Endodermal cell (in vitro differentiated cells): ENCODE measurements around the gene ANXA10. TPM values are rescaled to one million over a fixed set of nuclear protein-coding genes. Genes with fewer than 3 reads are reported as not detected.
A peak's percentile ranks its signal among the peaks of the same experiment; 100 is the strongest.
"Not testable (repeated sequence)": the region's sequence is repeated elsewhere in the genome, so short reads cannot be mapped to it uniquely, and the experiment has no call there.

Experiments used
- DNase-seq: peaks from one replicate; pipeline ENCODE4 v3.0.0-alpha.2; 2017
- H3K27ac ChIP-seq: 2 replicates; pipeline ENCODE4 v1.5.1; 2013; ENCODE audit warnings: mild to moderate bottlenecking, low read depth, low read length, moderate library complexity
- H3K27me3 ChIP-seq: 2 replicates; pipeline ENCODE4 v1.6.1; 2013; ENCODE audit warnings: mild to moderate bottlenecking, low read length, moderate library complexity; ENCODE audit not compliant: insufficient read depth, control insufficient read depth, poor library complexity, severe bottlenecking
- H3K36me3 ChIP-seq: 2 replicates; pipeline ENCODE4 v1.7.0; 2013; ENCODE audit warnings: mild to moderate bottlenecking, low read length, moderate library complexity; ENCODE audit not compliant: control insufficient read depth, insufficient read depth
- H3K4me1 ChIP-seq: one replicate; pipeline ENCODE4 v1.7.0; 2013; ENCODE audit warnings: low read length; ENCODE audit not compliant: control insufficient read depth, insufficient read depth
- H3K4me3 ChIP-seq: 2 replicates; pipeline ENCODE4 v1.5.1; 2013; ENCODE audit warnings: mild to moderate bottlenecking, low read length, moderate library complexity
- H3K9ac ChIP-seq: 2 replicates; pipeline ENCODE4 v1.6.1; 2013; ENCODE audit warnings: mild to moderate bottlenecking, low read length, moderate library complexity; ENCODE audit not compliant: poor library complexity, severe bottlenecking; ENCODE audit errors: extremely low read depth
- H3K9me3 ChIP-seq: 2 replicates; pipeline ENCODE4 v1.6.1; 2013; ENCODE audit warnings: mild to moderate bottlenecking, low read length, moderate library complexity; ENCODE audit not compliant: control insufficient read depth
- H3K27ac Mint-ChIP-seq: 2 replicates; pipeline ENCODE4 v1.8.0; 2020; ENCODE audit warnings: mixed read lengths
- H3K27me3 Mint-ChIP-seq: 2 replicates; pipeline ENCODE4 v1.8.0; 2021; ENCODE audit warnings: mild to moderate bottlenecking, mixed read lengths; ENCODE audit not compliant: insufficient read depth
- H3K36me3 Mint-ChIP-seq: 2 replicates; pipeline ENCODE4 v1.8.0; 2020; ENCODE audit warnings: low read depth, mixed read lengths
- H3K4me1 Mint-ChIP-seq: 2 replicates; pipeline ENCODE4 v1.8.0; 2020; ENCODE audit warnings: mixed read lengths
- H3K4me3 Mint-ChIP-seq: 2 replicates; pipeline ENCODE4 v1.8.0; 2020; ENCODE audit warnings: mild to moderate bottlenecking, moderate library complexity, mixed read lengths
- H3K9me3 Mint-ChIP-seq: 2 replicates; pipeline ENCODE4 v1.8.0; 2020; ENCODE audit warnings: mild to moderate bottlenecking, mixed read lengths
- WGBS, 2 experiments: methylation state at CpG; one replicate each; pipeline versions ENCODE4 v1.1.5 to v1.1.7; 2013; ENCODE audit warnings: missing lambda C conversion rate in 2 of 2, mixed read lengths in 1 of 2; ENCODE audit not compliant: insufficient coverage in 1 of 2, insufficient read length in 1 of 2; 5-methylcytosine and 5-hydroxymethylcytosine counted together
- total RNA-seq, 2 donors: library from RNA; stranded (reverse); fragmentation: NEBNext Ultra II Directional in 1 of 2; extraction: Animal tissue kit (Norgen Biotek cat#: 25700) in 1 of 2; gene quantifications; 2 replicates in 1 of 2; 3 replicates in 1 of 2; pipeline ENCODE4 v1.2.1, GENCODE V29; 2021
- TF ChIP-seq, protein P1 (sequence below): fragments of 200-600 bp; sonication (generic); conservative IDR thresholded peaks from 2 replicates; pipeline ENCODE4 v1.5.0; 2021; ENCODE audit warnings: antibody characterized with exemption, mild to moderate bottlenecking

Gene ANXA10
- total RNA-seq, 2 donors from 2014 or later, result not detected

DNA sequence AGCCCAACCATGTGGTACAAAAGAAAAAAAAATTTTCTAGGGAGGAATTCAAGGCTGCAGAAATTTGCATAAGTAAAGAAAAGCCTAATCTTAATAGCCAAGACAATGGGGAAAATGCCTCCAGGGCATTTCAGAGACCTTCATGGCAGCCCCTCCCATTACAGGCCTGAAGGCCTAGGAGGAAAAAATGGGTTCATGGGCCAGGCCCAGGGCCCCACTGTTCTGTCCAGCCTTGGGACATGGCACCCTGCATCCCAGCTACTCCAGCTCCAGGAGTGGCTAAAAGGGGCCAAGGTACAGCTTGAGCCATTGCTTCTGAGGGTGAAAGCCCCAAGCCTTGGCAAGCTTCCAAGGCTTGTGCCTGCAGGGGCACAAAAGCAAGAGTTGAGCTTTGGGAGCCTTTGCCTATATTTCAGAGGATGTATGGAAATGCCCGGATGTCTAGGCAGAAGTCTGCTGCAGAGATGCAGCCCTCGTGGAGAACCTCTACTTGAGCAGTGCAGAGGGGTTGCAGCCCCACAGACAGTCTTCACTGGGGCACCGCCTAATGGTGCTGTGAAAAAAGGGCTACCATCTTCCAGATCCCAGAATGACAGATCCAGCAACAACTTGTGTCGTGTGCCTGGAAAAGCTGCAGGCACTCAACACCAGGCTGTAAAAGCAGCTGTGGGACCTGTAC lies 111.0 kb downstream of the ANXA10 start:
- Mint-ChIP-seq H3K27ac (no peak overlapping the region), H3K9me3 (peaks cover 54% of the 10 kb centered on the region), H3K36me3 (peaks cover 2% of the 10 kb centered on the region), H3K4me1 (no peaks in the 10 kb centered on the region), H3K27me3 (no peaks in the 10 kb centered on the region), H3K4me3 (no peak overlapping the region)
- H3K4me3 ChIP-seq, result peak overlapping the region; percentile 57
- H3K9me3 ChIP-seq, result peaks cover 28% of the 10 kb centered on the region
- H3K4me1 ChIP-seq, result no peaks in the 10 kb centered on the region
- 88 to 90% methylated on average over 2 to 4 of the region's 4 CpGs for WGBS, 2 experiments
- H3K27ac ChIP-seq, result no peak overlapping the region
- no peak for DNase-seq
- TF ChIP-seq, protein P1, sequence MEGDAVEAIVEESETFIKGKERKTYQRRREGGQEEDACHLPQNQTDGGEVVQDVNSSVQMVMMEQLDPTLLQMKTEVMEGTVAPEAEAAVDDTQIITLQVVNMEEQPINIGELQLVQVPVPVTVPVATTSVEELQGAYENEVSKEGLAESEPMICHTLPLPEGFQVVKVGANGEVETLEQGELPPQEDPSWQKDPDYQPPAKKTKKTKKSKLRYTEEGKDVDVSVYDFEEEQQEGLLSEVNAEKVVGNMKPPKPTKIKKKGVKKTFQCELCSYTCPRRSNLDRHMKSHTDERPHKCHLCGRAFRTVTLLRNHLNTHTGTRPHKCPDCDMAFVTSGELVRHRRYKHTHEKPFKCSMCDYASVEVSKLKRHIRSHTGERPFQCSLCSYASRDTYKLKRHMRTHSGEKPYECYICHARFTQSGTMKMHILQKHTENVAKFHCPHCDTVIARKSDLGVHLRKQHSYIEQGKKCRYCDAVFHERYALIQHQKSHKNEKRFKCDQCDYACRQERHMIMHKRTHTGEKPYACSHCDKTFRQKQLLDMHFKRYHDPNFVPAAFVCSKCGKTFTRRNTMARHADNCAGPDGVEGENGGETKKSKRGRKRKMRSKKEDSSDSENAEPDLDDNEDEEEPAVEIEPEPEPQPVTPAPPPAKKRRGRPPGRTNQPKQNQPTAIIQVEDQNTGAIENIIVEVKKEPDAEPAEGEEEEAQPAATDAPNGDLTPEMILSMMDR, result no peak
- no peaks in the 10 kb centered on the region for H3K36me3 ChIP-seq
- no peak overlapping the region for H3K9ac ChIP-seq
- no peaks in the 10 kb centered on the region for H3K27me3 ChIP-seq

DNA sequence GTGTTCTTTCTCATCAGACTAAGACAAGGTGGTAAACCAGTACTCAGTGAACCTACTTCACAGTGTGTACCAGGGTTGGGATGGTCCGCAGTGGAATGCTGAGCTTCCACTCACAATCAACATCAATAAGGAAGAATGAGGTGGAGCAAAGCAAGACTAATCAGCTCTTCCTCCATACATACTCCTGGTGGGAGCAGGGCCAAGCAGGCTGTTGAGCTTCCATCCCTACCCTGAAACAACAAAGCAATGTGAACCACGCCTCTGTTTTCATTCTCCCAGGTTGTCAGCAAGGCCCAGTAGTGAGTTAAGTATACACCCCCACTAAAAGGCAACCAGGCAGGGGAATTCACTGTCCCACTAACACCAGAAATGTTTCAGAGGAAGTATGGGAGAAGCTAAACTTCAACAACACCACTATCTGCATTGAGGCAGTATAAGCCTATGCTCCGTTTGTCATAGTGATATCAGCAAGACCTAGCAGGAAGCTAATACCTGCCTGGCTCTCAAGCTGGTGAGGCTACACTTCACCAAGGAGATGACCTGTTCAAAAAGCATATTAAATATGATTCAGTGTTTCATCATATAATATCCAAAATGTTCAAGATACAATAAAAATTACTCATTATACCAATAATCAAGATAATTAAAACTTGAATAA lies 116.7 kb downstream of the ANXA10 start:
- DNase-seq, result no peak
- Mint-ChIP-seq H3K36me3 (peaks cover 2% of the 10 kb centered on the region), H3K27me3 (no peaks in the 10 kb centered on the region), H3K4me1 (no peaks in the 10 kb centered on the region), H3K27ac (no peak overlapping the region), H3K4me3 (no peak overlapping the region), H3K9me3 (peaks cover 25% of the 10 kb centered on the region)
- H3K4me1 ChIP-seq, result no peaks in the 10 kb centered on the region
- H3K27me3 ChIP-seq, result no peaks in the 10 kb centered on the region
- peaks cover 4% of the 10 kb centered on the region for H3K9me3 ChIP-seq
- no peaks in the 10 kb centered on the region for H3K36me3 ChIP-seq
- 96 to 100% methylated on average over 2 to 3 of the region's 3 CpGs for WGBS, 2 experiments
- H3K27ac ChIP-seq, result no peak overlapping the region
- TF ChIP-seq, protein P1, result no peak
- no peak overlapping the region for H3K4me3 ChIP-seq
- no peak overlapping the region for H3K9ac ChIP-seq

DNA sequence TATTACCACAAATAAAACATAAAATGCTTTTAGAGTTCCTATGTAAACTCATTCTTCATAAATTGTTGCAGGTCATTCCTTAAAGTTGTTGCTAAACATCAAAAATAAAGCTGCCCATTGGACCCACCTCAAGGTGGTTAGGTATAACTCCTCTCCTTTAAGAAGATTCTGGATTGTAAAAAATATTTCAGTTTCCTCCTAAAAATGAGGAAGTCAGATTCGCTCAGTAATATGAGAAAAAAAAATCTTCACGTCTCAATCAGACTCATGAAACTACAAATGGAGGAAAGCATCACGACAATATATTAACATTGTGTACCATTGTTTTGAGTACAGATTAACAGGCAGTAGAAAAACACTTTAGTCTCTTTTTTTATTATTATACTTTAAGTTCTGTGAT lies 120.3 kb downstream of the ANXA10 start:
- Histone ChIP-seq H3K27me3 (no peaks in the 10 kb centered on the region), H3K4me1 (no peaks in the 10 kb centered on the region), H3K9me3 (no peaks in the 10 kb centered on the region), H3K4me3 (no peak overlapping the region), H3K27ac (no peak overlapping the region), H3K36me3 (no peaks in the 10 kb centered on the region), H3K9ac (no peak overlapping the region)
- no peak overlapping the region for H3K4me3 Mint-ChIP-seq
- 87% methylated on average over 3 of the region's 3 CpGs; no CpG with 5 or more reads in 1 of the 2 experiments for WGBS, 2 experiments
- H3K36me3 Mint-ChIP-seq, result no peaks in the 10 kb centered on the region
- no peaks in the 10 kb centered on the region for H3K27me3 Mint-ChIP-seq
- TF ChIP-seq, protein P1, result no peak
- H3K27ac Mint-ChIP-seq, result no peak overlapping the region
- H3K9me3 Mint-ChIP-seq, result peaks cover 10% of the 10 kb centered on the region
- H3K4me1 Mint-ChIP-seq, result no peaks in the 10 kb centered on the region
- DNase-seq, result no peak

DNA sequence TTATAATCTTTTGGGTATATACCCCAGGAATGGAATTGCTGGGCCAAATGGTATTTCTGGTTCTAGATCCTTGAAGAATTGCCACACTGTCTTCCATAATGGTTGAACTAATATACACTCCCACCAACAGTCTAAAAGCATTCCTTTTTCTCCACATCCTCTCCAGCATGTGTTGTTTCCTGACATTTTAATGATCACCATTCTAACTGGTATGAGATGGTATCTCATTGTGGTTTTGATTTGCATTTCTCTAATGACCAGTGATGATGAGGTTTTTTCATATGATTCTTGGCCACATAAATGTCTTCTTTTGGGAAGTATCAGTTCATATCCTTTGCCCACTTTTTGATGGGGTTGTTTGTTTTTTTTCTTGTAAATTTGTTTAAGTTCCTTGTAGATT lies 121.2 kb downstream of the ANXA10 start:
- H3K9ac ChIP-seq, H3K27ac ChIP-seq, H3K4me3 ChIP-seq, H3K27me3 ChIP-seq, H3K4me1 Mint-ChIP-seq, H3K36me3 ChIP-seq, H3K4me3 Mint-ChIP-seq, DNase-seq, H3K36me3 Mint-ChIP-seq, H3K27me3 Mint-ChIP-seq, H3K4me1 ChIP-seq, H3K9me3 Mint-ChIP-seq, H3K9me3 ChIP-seq, H3K27ac Mint-ChIP-seq: not testable (repeated sequence)
